Breast epithelium (tissue), 4 donors: ENCODE results near the gene USP3. TPM values are rescaled to one million over a fixed set of nuclear protein-coding genes. Genes with fewer than 3 reads are reported as not detected.

Experiments
- DNase-seq, 2 donors: peaks; one replicate each; pipeline ENCODE4 v3.0.0-alpha.2; 2019; ENCODE audit warnings: low spot score in 2 of 2
- H3K27ac ChIP-seq, 2 donors: fragments of 200-600 bp; sonication (generic) in 1 of 2; one replicate each; pipeline ENCODE4 v1.5.1; 2016 to 2019; ENCODE audit warnings: mild to moderate bottlenecking in 1 of 2
- H3K27me3 ChIP-seq, 2 donors: fragments of 200-600 bp; sonication (generic) in 1 of 2; one replicate each; pipeline versions ENCODE4 v1.5.1 to v1.6.0; 2017 to 2019; ENCODE audit warnings: control low read depth in 1 of 2, mild to moderate bottlenecking in 1 of 2
- H3K36me3 ChIP-seq: fragments of 200-600 bp; one replicate; pipeline ENCODE4 v1.5.1; 2019
- H3K4me1 ChIP-seq, 2 donors: fragments of 200-600 bp; sonication (generic); one replicate each; pipeline ENCODE4 v1.5.1; 2016 to 2019; ENCODE audit warnings: control low read depth in 1 of 2
- H3K4me3 ChIP-seq, 3 donors: fragments of 200-600 bp; sonication (generic); 1 replicate in 2 of 3; 2 replicates in 1 of 3; pipeline ENCODE4 v1.5.1; 2016 to 2019; ENCODE audit warnings: mild to moderate bottlenecking in 3 of 3, moderate library complexity in 2 of 3
- H3K9me3 ChIP-seq, 2 donors: fragments of 200-600 bp; sonication (generic) in 1 of 2; one replicate each; pipeline ENCODE4 v1.5.1; 2016 to 2019; ENCODE audit warnings: control low read depth in 1 of 2
- CTCF ChIP-seq, 3 donors: fragments of 450-650 bp; IDR thresholded peaks; one replicate each; pipeline ENCODE4 v1.5.1; 2016 to 2017; ENCODE audit warnings: antibody characterized with exemption in 3 of 3, mild to moderate bottlenecking in 3 of 3, moderate library complexity in 3 of 3
- POLR2A ChIP-seq: fragments of 450-650 bp; IDR thresholded peaks from one replicate; pipeline ENCODE4 v1.6.1; 2016; ENCODE audit warnings: antibody characterized with exemption, mild to moderate bottlenecking, moderate library complexity
- POLR2AphosphoS5 ChIP-seq, 3 donors: sonication (generic); formaldehyde crosslinking; IDR thresholded peaks; one replicate each; pipeline ENCODE4 v1.6.1; 2017; ENCODE audit warnings: antibody characterized with exemption in 3 of 3
- intact Hi-C: fragments of 100-400 bp; cut with DNase I; formaldehyde crosslinking; loops from one replicate; pipeline ENCODE4 v1.15.1; 2023; ENCODE audit warnings: low total_unique reads
- total RNA-seq, 3 donors: library from RNA; depleted of rRNA; stranded (reverse); fragments of >200 nt; gene quantifications; one replicate each; pipeline ENCODE4 v1.1.0, GENCODE V29; 2016

The USP3 gene
- total RNA-seq, 3 donors from 2014 or later, result 70.4 to 88.7 (median 76.7) TPM

- Histone ChIP-seq H3K9me3 (no peaks in the 10 kb centered on the region), H3K27me3 (no peaks in the 10 kb centered on the region), H3K4me1 (no peaks in the 10 kb centered on the region), H3K36me3 (no peaks in the 10 kb centered on the region), H3K4me3 (no peak overlapping the region), H3K27ac (no peak overlapping the region)
- intact Hi-C loops, result no loop called here
- TF ChIP-seq POLR2AphosphoS5 (IDR thresholded peaks at IDR 0.05) (no peak), CTCF (IDR thresholded peaks at IDR 0.05) (no peak), POLR2A (no peak)
- DNase-seq, result no peak
These were observed 35.6 kb downstream of the USP3 start for GRCh38 chr15:63539998-63540397.

- intact Hi-C loops, result no loop called here
- no peak for DNase-seq
- Histone ChIP-seq H3K36me3 (no peaks in the 10 kb centered on the region), H3K27me3 (no peaks in the 10 kb centered on the region), H3K4me3 (no peak overlapping the region), H3K9me3 (no peaks in the 10 kb centered on the region), H3K4me1 (no peaks in the 10 kb centered on the region), H3K27ac (no peak overlapping the region)
- TF ChIP-seq POLR2A (no peak), CTCF (IDR thresholded peaks at IDR 0.05) (no peak), POLR2AphosphoS5 (IDR thresholded peaks at IDR 0.05) (no peak)
These were observed 36.1 kb downstream of the USP3 start for GRCh38 chr15:63540449-63540848.

GRCh38 chr15:63544258-63545026 is 40.0 kb downstream of the USP3 start:
- TF ChIP-seq CTCF (IDR thresholded peaks at IDR 0.05), result no peak
- TF ChIP-seq POLR2A, result no peak
- no peak for TF ChIP-seq POLR2AphosphoS5 (IDR thresholded peaks at IDR 0.05)
- no peak for DNase-seq
- intact Hi-C loops, result no loop called here
- Histone ChIP-seq H3K9me3 (no peaks in the 10 kb centered on the region), H3K4me1 (no peaks in the 10 kb centered on the region), H3K4me3 (no peak overlapping the region), H3K36me3 (no peaks in the 10 kb centered on the region), H3K27ac (no peak overlapping the region), H3K27me3 (no peaks in the 10 kb centered on the region)

GRCh38 chr15:63545520-63545919 is 41.1 kb downstream of the USP3 start:
- Histone ChIP-seq H3K4me3 (no peak overlapping the region), H3K9me3 (no peaks in the 10 kb centered on the region), H3K27me3 (no peaks in the 10 kb centered on the region), H3K36me3 (no peaks in the 10 kb centered on the region), H3K27ac (no peak overlapping the region), H3K4me1 (no peaks in the 10 kb centered on the region)
- DNase-seq, result no peak
- TF ChIP-seq POLR2AphosphoS5 (IDR thresholded peaks at IDR 0.05) (no peak), CTCF (IDR thresholded peaks at IDR 0.05) (no peak), POLR2A (no peak)
- intact Hi-C loops, result no loop called here

- Histone ChIP-seq H3K4me3 (no peak overlapping the region), H3K4me1 (peaks cover 0 to 11% of the 10 kb centered on the region in 2 donors), H3K27ac (no peak overlapping the region), H3K27me3 (no peaks in the 10 kb centered on the region), H3K36me3 (no peaks in the 10 kb centered on the region), H3K9me3 (no peaks in the 10 kb centered on the region)
- TF ChIP-seq POLR2AphosphoS5 (IDR thresholded peaks at IDR 0.05), result no peak
- TF ChIP-seq CTCF (IDR thresholded peaks at IDR 0.05), result no peak
- no peak for TF ChIP-seq POLR2A
- intact Hi-C loops, result no loop called here
- no peak for DNase-seq
These were observed 47.0 kb downstream of the USP3 start for GRCh38 chr15:63551400-63551799.
